HepG2 (cell line): Measurements from ENCODE around the gene ZMYND19. TPM values are rescaled to one million over a fixed set of nuclear protein-coding genes. Genes with fewer than 3 reads are reported as not detected.

Source experiments
- CHD2 ChIP-seq: IDR thresholded peaks from 2 replicates; pipeline ENCODE4 v1.6.1; 2011; ENCODE audit warnings: low read depth, low read length, improper control_type of control experiment
- MED8 ChIP-seq: sonication (generic); formaldehyde crosslinking; IDR thresholded peaks from 2 replicates; pipeline ENCODE4 v1.8.1; 2023; ENCODE audit warnings: mild to moderate bottlenecking, missing genetic modification reagents; ENCODE audit not compliant: insufficient replicate concordance
- MZF1 ChIP-seq: sonication (generic); formaldehyde crosslinking; IDR thresholded peaks from 2 replicates; pipeline ENCODE4 v1.8.1; 2023; ENCODE audit warnings: mild to moderate bottlenecking, missing genetic modification reagents, borderline replicate concordance
- NR2F6 ChIP-seq, 2 experiments: IDR thresholded peaks; 2 replicates each; pipeline ENCODE4 v1.6.1; 2016; ENCODE audit warnings: antibody characterized with exemption in 1 of 2, mild to moderate bottlenecking in 1 of 2
- SMC3 ChIP-seq: IDR thresholded peaks from 2 replicates; pipeline ENCODE4 v1.6.1; 2011; ENCODE audit warnings: low read length, improper control_type of control experiment
- SP5 ChIP-seq: IDR thresholded peaks from 2 replicates; pipeline ENCODE4 v1.6.1; 2016; ENCODE audit warnings: low read depth, borderline replicate concordance
- SRSF1 ChIP-seq: fragments of 200-400 bp; formaldehyde crosslinking; optimal IDR thresholded peaks from 2 replicates; pipeline ENCODE3; 2017; ENCODE audit warnings: mild to moderate bottlenecking, low read depth, low read length, moderate library complexity
- STAT6 ChIP-seq: sonication (generic); formaldehyde crosslinking; IDR thresholded peaks from 2 replicates; pipeline ENCODE4 v1.4.0; 2020; ENCODE audit warnings: missing genetic modification reagents, mild to moderate bottlenecking, borderline replicate concordance
- TARDBP ChIP-seq: sonication (generic); formaldehyde crosslinking; IDR thresholded peaks from 2 replicates; pipeline ENCODE4 v1.8.0; 2022; ENCODE audit warnings: mild to moderate bottlenecking, missing genetic modification reagents
- TBP ChIP-seq: sonication (generic); formaldehyde crosslinking; IDR thresholded peaks from 2 replicates; pipeline ENCODE4 v1.5.0; 2020; ENCODE audit warnings: missing genetic modification reagents
- TEAD3 ChIP-seq: optimal IDR thresholded peaks from 2 replicates; pipeline ENCODE3; 2016; ENCODE audit warnings: borderline replicate concordance
- YEATS4 ChIP-seq: sonication (generic); formaldehyde crosslinking; IDR thresholded peaks from 2 replicates; pipeline ENCODE4 v1.4.0; 2020; ENCODE audit warnings: missing genetic modification reagents, borderline replicate concordance
- polyA plus RNA-seq, 8 experiments: library from polyadenylated mRNA; depleted of rRNA in 3 of 8; stranded (reverse) in 7 of 8; unstranded in 1 of 8; fragments of >200 nt; fragmentation: Illumina TruSeq in 4 of 8; extraction: Trizol in 4 of 8; gene quantifications; 2 replicates each; pipeline versions ENCODE4 v1.2.1 to v1.2.3, GENCODE V29; 2011 to 2016; ENCODE audit warnings: low read depth in 4 of 8, missing spikeins in 1 of 8, mixed read lengths in 1 of 8; ENCODE audit not compliant: insufficient read depth in 1 of 8
- total RNA-seq, 5 experiments: library from RNA; depleted of rRNA; stranded (reverse); fragments of >200 nt; fragmentation: Illumina TruSeq; extraction: Trizol; gene quantifications; 2 replicates each; pipeline ENCODE4 v1.2.3, GENCODE V29; 2016; ENCODE audit warnings: low read depth in 1 of 5
- TF ChIP-seq, protein P1 (sequence below): sonication (generic); formaldehyde crosslinking; IDR thresholded peaks from 2 replicates; pipeline ENCODE4 v1.4.0; 2020; ENCODE audit warnings: missing genetic modification reagents
- TF ChIP-seq, protein P2 (sequence below): sonication (generic); formaldehyde crosslinking; IDR thresholded peaks from 2 replicates; pipeline ENCODE4 v1.5.0; 2020; ENCODE audit warnings: missing genetic modification reagents, mild to moderate bottlenecking, borderline replicate concordance
- TF ChIP-seq, protein P3 (sequence below): IDR thresholded peaks from 2 replicates; pipeline ENCODE4 v1.6.1; 2016; ENCODE audit warnings: low read depth
- TF ChIP-seq, protein P4 (sequence below): sonication (generic); formaldehyde crosslinking; IDR thresholded peaks from 2 replicates; pipeline ENCODE4 v1.8.0; 2022; ENCODE audit warnings: missing genetic modification reagents, low read depth, mild to moderate bottlenecking, borderline replicate concordance

The ZMYND19 gene
- total and polyA plus RNA-seq, 2 of the 13 experiments (the other 11 are each of a cell fraction or from before 2014, with no cell fraction given): 21.3 to 38.7 TPM

DNA sequence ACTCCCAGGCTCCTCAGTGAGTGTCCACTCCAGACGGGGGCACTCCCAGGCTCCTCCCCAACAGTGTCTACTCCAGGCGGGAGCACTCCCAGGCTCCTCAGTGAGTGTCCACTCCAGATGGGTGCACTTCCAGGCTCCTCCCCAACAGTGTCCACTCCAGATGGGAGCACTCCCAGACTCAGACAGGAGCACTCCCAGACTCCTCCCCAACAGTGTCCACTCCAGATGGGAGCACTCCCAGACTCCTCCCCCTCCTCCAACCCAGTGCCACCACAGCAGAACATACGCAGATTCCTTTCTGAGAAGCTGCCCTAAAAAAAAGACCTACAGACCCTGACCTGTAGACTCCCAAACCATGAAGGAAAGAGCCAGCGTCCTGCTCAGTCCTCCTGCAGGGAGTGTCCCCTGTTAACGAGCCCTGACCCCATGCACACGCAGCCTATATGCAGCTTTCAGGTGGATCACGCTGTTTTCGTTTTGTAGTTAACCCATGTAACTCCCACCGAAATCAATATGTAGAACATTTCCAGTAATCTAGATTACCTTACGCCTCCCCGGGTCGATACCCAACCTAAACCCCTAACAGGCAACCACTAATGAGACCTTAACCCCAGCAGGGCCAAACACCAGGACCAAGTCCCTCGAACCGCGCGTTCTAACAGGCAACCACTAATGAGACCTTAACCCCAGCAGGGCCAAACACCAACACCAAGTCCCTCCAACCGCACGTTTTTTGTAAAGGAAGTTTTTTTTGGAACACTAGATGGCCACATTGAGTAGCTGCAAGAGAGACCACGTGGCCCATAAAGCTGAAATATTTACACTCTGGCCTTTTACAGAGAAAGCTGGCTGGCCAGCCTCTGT, 55.8 kb downstream of the ZMYND19 start (continued):
- no peak for TF ChIP-seq SRSF1
- TF ChIP-seq STAT6 (CRISPR knock-in tag): no peak
- 0 out of 2 replicates have a peak, but pooled peaks have one; percentile 47 for TF ChIP-seq YEATS4 (CRISPR knock-in tag)
- TF ChIP-seq, protein P1, sequence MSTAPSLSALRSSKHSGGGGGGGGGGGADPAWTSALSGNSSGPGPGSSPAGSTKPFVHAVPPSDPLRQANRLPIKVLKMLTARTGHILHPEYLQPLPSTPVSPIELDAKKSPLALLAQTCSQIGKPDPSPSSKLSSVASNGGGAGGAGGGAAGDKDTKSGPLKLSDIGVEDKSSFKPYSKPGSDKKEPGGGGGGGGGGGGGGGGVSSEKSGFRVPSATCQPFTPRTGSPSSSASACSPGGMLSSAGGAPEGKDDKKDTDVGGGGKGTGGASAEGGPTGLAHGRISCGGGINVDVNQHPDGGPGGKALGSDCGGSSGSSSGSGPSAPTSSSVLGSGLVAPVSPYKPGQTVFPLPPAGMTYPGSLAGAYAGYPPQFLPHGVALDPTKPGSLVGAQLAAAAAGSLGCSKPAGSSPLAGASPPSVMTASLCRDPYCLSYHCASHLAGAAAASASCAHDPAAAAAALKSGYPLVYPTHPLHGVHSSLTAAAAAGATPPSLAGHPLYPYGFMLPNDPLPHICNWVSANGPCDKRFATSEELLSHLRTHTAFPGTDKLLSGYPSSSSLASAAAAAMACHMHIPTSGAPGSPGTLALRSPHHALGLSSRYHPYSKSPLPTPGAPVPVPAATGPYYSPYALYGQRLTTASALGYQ (CRISPR knock-in tag): no peak
- TF ChIP-seq SP5 (CRISPR knock-in tag): no peak
- TF ChIP-seq, protein P2, sequence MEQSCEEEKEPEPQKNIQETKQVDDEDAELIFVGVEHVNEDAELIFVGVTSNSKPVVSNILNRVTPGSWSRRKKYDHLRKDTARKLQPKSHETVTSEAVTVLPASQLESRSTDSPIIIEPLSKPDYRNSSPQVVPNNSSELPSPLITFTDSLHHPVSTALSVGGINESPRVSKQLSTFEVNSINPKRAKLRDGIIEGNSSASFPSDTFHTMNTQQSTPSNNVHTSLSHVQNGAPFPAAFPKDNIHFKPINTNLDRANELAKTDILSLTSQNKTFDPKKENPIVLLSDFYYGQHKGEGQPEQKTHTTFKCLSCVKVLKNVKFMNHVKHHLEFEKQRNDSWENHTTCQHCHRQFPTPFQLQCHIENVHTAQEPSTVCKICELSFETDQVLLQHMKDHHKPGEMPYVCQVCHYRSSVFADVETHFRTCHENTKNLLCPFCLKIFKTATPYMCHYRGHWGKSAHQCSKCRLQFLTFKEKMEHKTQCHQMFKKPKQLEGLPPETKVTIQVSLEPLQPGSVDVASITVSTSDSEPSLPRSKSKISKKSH (CRISPR knock-in tag): no peak
- peak; percentile 26; the same call in 1 of the 2 replicates for TF ChIP-seq SMC3
- 0 out of 2 replicates have a peak, but pooled peaks have one; percentile 14 for TF ChIP-seq NR2F6 (IDR thresholded peaks at IDR 0.05)
- TF ChIP-seq NR2F6 (CRISPR knock-in tag; IDR thresholded peaks at IDR 0.05): no peak
- TF ChIP-seq, protein P3, sequence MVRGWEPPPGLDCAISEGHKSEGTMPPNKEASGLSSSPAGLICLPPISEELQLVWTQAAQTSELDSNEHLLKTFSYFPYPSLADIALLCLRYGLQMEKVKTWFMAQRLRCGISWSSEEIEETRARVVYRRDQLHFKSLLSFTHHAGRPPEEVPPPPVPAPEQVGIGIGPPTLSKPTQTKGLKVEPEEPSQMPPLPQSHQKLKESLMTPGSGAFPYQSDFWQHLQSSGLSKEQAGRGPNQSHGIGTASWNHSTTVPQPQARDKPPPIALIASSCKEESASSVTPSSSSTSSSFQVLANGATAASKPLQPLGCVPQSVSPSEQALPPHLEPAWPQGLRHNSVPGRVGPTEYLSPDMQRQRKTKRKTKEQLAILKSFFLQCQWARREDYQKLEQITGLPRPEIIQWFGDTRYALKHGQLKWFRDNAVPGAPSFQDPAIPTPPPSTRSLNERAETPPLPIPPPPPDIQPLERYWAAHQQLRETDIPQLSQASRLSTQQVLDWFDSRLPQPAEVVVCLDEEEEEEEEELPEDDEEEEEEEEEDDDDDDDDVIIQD (CRISPR knock-in tag): 0 out of 2 replicates have a peak, but pooled peaks have one; percentile 48
- TF ChIP-seq TEAD3: peak; percentile 9
- no peak for TF ChIP-seq TBP (CRISPR knock-in tag)
- no peak for TF ChIP-seq CHD2
- TF ChIP-seq TARDBP (CRISPR knock-in tag): peak; percentile 42; the same call in 1 of the 2 replicates
- TF ChIP-seq, protein P4, sequence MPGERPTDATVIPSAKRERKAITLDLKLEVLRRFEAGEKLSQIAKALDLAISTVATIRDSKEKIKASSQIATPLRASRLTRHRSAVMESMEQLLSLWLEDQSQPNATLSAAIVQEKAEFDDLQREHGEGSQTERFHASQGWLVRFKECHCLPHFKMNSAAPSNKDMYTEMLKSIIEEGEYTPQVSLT (CRISPR knock-in tag): no peak
- no peak for TF ChIP-seq MZF1
- TF ChIP-seq MED8 (CRISPR knock-in tag): no peak
